Epithelial cell of proximal tubule (primary cell): Measurements from ENCODE around the gene GALNT1. TPM values are rescaled to one million over a fixed set of nuclear protein-coding genes. Genes with fewer than 3 reads are reported as not detected.
A peak's percentile ranks its signal among the peaks of the same experiment; 100 is the strongest.

Experiments
- DNase-seq: peaks from one replicate; pipeline ENCODE4 v3.0.0-alpha.2; 2011; ENCODE audit warnings: low read depth
- H3K4me3 ChIP-seq: 2 replicates; pipeline ENCODE4 v1.5.1; 2011; ENCODE audit warnings: low read depth, mild to moderate bottlenecking, low read length
- CTCF ChIP-seq: conservative IDR thresholded peaks from 2 replicates; pipeline ENCODE4 v1.5.1; 2012; ENCODE audit warnings: low read depth, mild to moderate bottlenecking, low read length
- total RNA-seq: library from RNA; depleted of rRNA; stranded (reverse); fragments of >200 nt; gene quantifications from 2 replicates; pipeline ENCODE4 v1.2.3, GENCODE V29; 2015

The GALNT1 gene
- total RNA-seq, 1 donor from 2014 or later = 49.5 TPM

GRCh38 chr18:35641916-35642315, 60.4 kb downstream of the GALNT1 start:
- H3K4me3 ChIP-seq = no peak overlapping the region
- no peak for DNase-seq
- TF ChIP-seq CTCF = no peak

- TF ChIP-seq CTCF = no peak
- DNase-seq = no peak
- no peak overlapping the region for H3K4me3 ChIP-seq
These were observed 61.3 kb downstream of the GALNT1 start for GRCh38 chr18:35642802-35643201.

GRCh38 chr18:35646449-35646848, 64.9 kb downstream of the GALNT1 start:
- no peak overlapping the region for H3K4me3 ChIP-seq
- no peak for DNase-seq
- no peak for TF ChIP-seq CTCF

- DNase-seq = no peak
These were observed 72.0 kb downstream of the GALNT1 start for GRCh38 chr18:35653392-35654135.

GRCh38 chr18:35658112-35658511, 76.6 kb downstream of the GALNT1 start:
- H3K4me3 ChIP-seq = no peak overlapping the region
- TF ChIP-seq CTCF = no peak
- DNase-seq = no peak

More at GRCh38 chr18:35653392-35654135, 72.0 kb downstream of the GALNT1 start:
- H3K4me3 ChIP-seq = no peak overlapping the region
- no peak for TF ChIP-seq CTCF

GRCh38 chr18:35661483-35662146, 80.1 kb downstream of the GALNT1 start:
- peak; percentile 20 for TF ChIP-seq CTCF
- DNase-seq = no peak
- no peak overlapping the region for H3K4me3 ChIP-seq
